SK-N-SH (cell line): Measurements from ENCODE around the gene ZNF71. TPM values are rescaled to one million over a fixed set of nuclear protein-coding genes. Genes with fewer than 3 reads are reported as not detected.

Experiments used
- CTCF ChIA-PET: fragments of 300-600, 350-600 bp; formaldehyde crosslinking; extraction: SDS; loops from one replicate; lab custom pipeline; 2021; lab: Yijun Ruan, JAX
- POLR2A ChIA-PET: fragments of 350-600 bp; sonication (Branson Sonifier 250); formaldehyde crosslinking; extraction: SDS; loops from one replicate; lab custom pipeline; 2020; ENCODE audit warnings: antibody characterized with exemption, inconsistent platforms; lab: Yijun Ruan, JAX
- DNase-seq: peaks from one replicate; pipeline ENCODE4 v3.0.0; 2012
- H2AFZ ChIP-seq: fragments of 200-600 bp; sonication (generic); 2 replicates; pipeline ENCODE4 v1.8.1; 2016; ENCODE audit warnings: antibody characterized with exemption, mild to moderate bottlenecking, low read depth
- H3F3A ChIP-seq: fragments of 200-600 bp; sonication (generic); replicated peaks from 2 replicates; pipeline ENCODE3; 2016; ENCODE audit warnings: antibody characterized with exemption, mild to moderate bottlenecking; ENCODE audit not compliant: insufficient read depth
- H3K27ac ChIP-seq, 2 experiments: fragments of 200-500 bp in 1 of 2; fragments of 200-600 bp in 1 of 2; sonication (Bioruptor generic) in 1 of 2; sonication (generic), shearing (Covaris generic) in 1 of 2; 2 replicates each; pipeline versions ENCODE4 v1.5.1 to v1.6.1; 2014 to 2016; ENCODE audit warnings: low read depth in 2 of 2, inconsistent platforms in 1 of 2, low read length in 1 of 2, mild to moderate bottlenecking in 1 of 2, mixed read lengths in 1 of 2
- H3K27me3 ChIP-seq: fragments of 200-600 bp; sonication (generic), shearing (Covaris generic); 2 replicates; pipeline ENCODE4 v1.6.1; 2016; ENCODE audit warnings: mixed run types; ENCODE audit not compliant: insufficient read depth
- H3K36me3 ChIP-seq, 2 experiments: fragments of 200-500 bp in 1 of 2; fragments of 200-600 bp in 1 of 2; sonication (Bioruptor generic) in 1 of 2; sonication (generic) in 1 of 2; replicated peaks in 1 of 2; 2 replicates each; pipeline versions ENCODE3 to v1.5.1; 2014 to 2016; ENCODE audit warnings: low read length in 1 of 2, mild to moderate bottlenecking in 1 of 2; ENCODE audit not compliant: insufficient read depth in 2 of 2, control insufficient read depth in 1 of 2
- H3K4me1 ChIP-seq, 2 experiments: fragments of 200-500 bp in 1 of 2; fragments of 200-600 bp in 1 of 2; sonication (Bioruptor generic) in 1 of 2; sonication (generic), shearing (Covaris generic) in 1 of 2; 2 replicates each; pipeline versions ENCODE4 v1.5.1 to v1.6.1; 2014 to 2016; ENCODE audit warnings: low read depth in 1 of 2, low read length in 1 of 2, mixed run types in 1 of 2; ENCODE audit not compliant: insufficient read depth in 2 of 2, control insufficient read depth in 1 of 2
- H3K4me2 ChIP-seq: fragments of 200-600 bp; sonication (generic), shearing (Covaris generic); 2 replicates; pipeline ENCODE4 v1.6.1; 2017; ENCODE audit warnings: mixed run types
- H3K4me3 ChIP-seq, 2 experiments: fragments of 200-500 bp in 1 of 2; fragments of 200-600 bp in 1 of 2; sonication (Bioruptor generic) in 1 of 2; sonication (generic), shearing (Covaris generic) in 1 of 2; 2 replicates each; pipeline versions ENCODE4 v1.5.1 to v1.8.1; 2014 to 2016; ENCODE audit warnings: low read depth in 2 of 2, inconsistent platforms in 1 of 2, low read length in 1 of 2, mild to moderate bottlenecking in 1 of 2, mixed read lengths in 1 of 2, moderate library complexity in 1 of 2
- H3K79me2 ChIP-seq: fragments of 200-600 bp; sonication (generic); 2 replicates; pipeline ENCODE4 v1.8.1; 2017; ENCODE audit warnings: mild to moderate bottlenecking; ENCODE audit not compliant: insufficient read depth
- H3K9ac ChIP-seq: fragments of 200-600 bp; sonication (generic); 2 replicates; pipeline ENCODE4 v1.6.1; 2017; ENCODE audit warnings: mixed run types
- H3K9me2 ChIP-seq: fragments of 200-600 bp; sonication (generic); 2 replicates; pipeline ENCODE4 v1.6.1; 2017; ENCODE audit warnings: mixed run types
- H3K9me3 ChIP-seq: fragments of 200-600 bp; sonication (generic); 2 replicates; pipeline ENCODE4 v1.6.1; 2017; ENCODE audit warnings: mixed run types, mild to moderate bottlenecking, moderate library complexity
- H4K20me1 ChIP-seq: fragments of 200-600 bp; sonication (generic); 2 replicates; pipeline ENCODE4 v1.6.1; 2017; ENCODE audit warnings: mild to moderate bottlenecking, mixed run types; ENCODE audit not compliant: insufficient read depth
- CHD2 ChIP-seq: fragments of 150-350 bp; IDR thresholded peaks from 2 replicates; pipeline ENCODE4 v1.6.1; 2018; ENCODE audit warnings: low read length; ENCODE audit not compliant: partially characterized antibody
- EP300 ChIP-seq, 2 experiments: IDR thresholded peaks; 2 replicates each; pipeline versions ENCODE4 v1.4.0 to v1.6.1; 2012; ENCODE audit warnings: borderline replicate concordance in 1 of 2, low read depth in 1 of 2, low read length in 1 of 2
- EZH2phosphoT487 ChIP-seq: fragments of 200-600 bp; sonication (generic); IDR thresholded peaks from 2 replicates; pipeline ENCODE4 v1.6.1; 2017; ENCODE audit warnings: low read depth, mixed run types, mild to moderate bottlenecking, antibody characterized with exemption, moderate library complexity, borderline replicate concordance
- JUND ChIP-seq: IDR thresholded peaks from 2 replicates; pipeline ENCODE4 v1.4.0; 2012
- NRF1 ChIP-seq: IDR thresholded peaks from 2 replicates; pipeline ENCODE4 v1.6.1; 2012; ENCODE audit warnings: low read depth, mild to moderate bottlenecking, low read length
- RFX5 ChIP-seq: IDR thresholded peaks from 2 replicates; pipeline ENCODE4 v1.6.1; 2012; ENCODE audit warnings: mild to moderate bottlenecking, improper control_type of control experiment, low read length
- WGBS: methylation state at CpG from one replicate; pipeline ENCODE4 v1.1.6; 2017; ENCODE audit warnings: low lambda C conversion rate; 5-methylcytosine and 5-hydroxymethylcytosine counted together
- polyA plus RNA-seq, 3 experiments: library from polyadenylated mRNA; depleted of rRNA; stranded (reverse); fragments of >200 nt; gene quantifications; 2 replicates each; pipeline ENCODE4 v1.2.3, GENCODE V29; 2012
- TF ChIP-seq, protein P1 (sequence below): IDR thresholded peaks from 2 replicates; pipeline ENCODE4 v1.4.0; 2012; ENCODE audit warnings: low read depth, borderline replicate concordance
- TF ChIP-seq, protein P2 (sequence below): IDR thresholded peaks from 2 replicates; pipeline ENCODE4 v1.4.0; 2012; ENCODE audit warnings: low read depth
- TF ChIP-seq, protein P3 (sequence below): fragments of 200-600 bp; sonication (generic); IDR thresholded peaks from 2 replicates; pipeline ENCODE4 v1.6.1; 2017; ENCODE audit warnings: antibody characterized with exemption, mild to moderate bottlenecking, moderate library complexity
- TF ChIP-seq, protein P4 (sequence below): fragments of 150-350 bp; IDR thresholded peaks from 2 replicates; pipeline ENCODE4 v1.6.1; 2017; ENCODE audit warnings: antibody characterized with exemption, low read length, low read depth, borderline replicate concordance

Gene ZNF71
- polyA plus RNA-seq, 1 of the 3 experiments (the other 2 are of a cell fraction) = 6.3 TPM

DNA sequence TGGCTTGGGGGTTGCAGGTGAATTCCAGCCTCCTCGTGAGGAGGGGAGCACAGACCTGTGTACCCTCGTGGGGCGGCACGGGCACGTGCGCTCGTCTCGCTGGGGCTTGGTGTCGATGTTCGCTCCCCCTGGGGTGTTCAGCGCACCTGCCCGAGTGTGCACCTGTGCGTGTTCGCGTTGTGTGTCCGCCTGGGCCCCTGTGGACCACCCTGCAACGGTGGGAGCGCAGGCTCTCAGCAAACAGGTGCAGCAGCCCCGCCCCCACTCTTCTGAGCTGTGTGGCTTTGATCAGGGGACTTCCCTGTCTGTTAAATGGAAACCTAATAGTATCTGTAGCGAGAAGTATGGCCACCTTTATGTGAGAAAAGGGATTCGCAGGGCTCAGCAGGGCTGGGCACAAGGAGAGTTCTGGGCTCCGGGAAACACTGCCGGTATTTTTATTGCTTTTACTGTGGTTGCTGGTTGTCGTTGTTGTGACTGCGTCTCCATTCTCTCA, 48.4 kb downstream of the ZNF71 start:
- H2AFZ ChIP-seq = no peak overlapping the region
- 13% methylated on average over 7 of the region's 25 CpGs for WGBS
- TF ChIP-seq, protein P1, sequence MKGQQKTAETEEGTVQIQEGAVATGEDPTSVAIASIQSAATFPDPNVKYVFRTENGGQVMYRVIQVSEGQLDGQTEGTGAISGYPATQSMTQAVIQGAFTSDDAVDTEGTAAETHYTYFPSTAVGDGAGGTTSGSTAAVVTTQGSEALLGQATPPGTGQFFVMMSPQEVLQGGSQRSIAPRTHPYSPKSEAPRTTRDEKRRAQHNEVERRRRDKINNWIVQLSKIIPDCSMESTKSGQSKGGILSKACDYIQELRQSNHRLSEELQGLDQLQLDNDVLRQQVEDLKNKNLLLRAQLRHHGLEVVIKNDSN = no peak
- TF ChIP-seq, protein P2, sequence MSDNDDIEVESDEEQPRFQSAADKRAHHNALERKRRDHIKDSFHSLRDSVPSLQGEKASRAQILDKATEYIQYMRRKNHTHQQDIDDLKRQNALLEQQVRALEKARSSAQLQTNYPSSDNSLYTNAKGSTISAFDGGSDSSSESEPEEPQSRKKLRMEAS = no peak
- no peak overlapping the region for H3K9ac ChIP-seq
- DNase-seq = no peak
- no peaks in the 10 kb centered on the region for H4K20me1 ChIP-seq
- no peaks in the 10 kb centered on the region for H3K9me3 ChIP-seq
- no peaks in the 10 kb centered on the region for H3K79me2 ChIP-seq
- H3K36me3 ChIP-seq = no peaks in the 10 kb centered on the region
- no peaks in the 10 kb centered on the region for H3F3A ChIP-seq
- H3K9me2 ChIP-seq = no peaks in the 10 kb centered on the region
- H3K27me3 ChIP-seq = no peaks in the 10 kb centered on the region
- ChIA-PET CTCF (no interaction called here), POLR2A (no interaction called here)
- no peak overlapping the region for H3K4me2 ChIP-seq
- no peak overlapping the region for H3K27ac ChIP-seq
- H3K4me3 ChIP-seq = no peak overlapping the region; a peak in 1 of 4 replicates
- H3K4me1 ChIP-seq = no peaks in the 10 kb centered on the region

DNA sequence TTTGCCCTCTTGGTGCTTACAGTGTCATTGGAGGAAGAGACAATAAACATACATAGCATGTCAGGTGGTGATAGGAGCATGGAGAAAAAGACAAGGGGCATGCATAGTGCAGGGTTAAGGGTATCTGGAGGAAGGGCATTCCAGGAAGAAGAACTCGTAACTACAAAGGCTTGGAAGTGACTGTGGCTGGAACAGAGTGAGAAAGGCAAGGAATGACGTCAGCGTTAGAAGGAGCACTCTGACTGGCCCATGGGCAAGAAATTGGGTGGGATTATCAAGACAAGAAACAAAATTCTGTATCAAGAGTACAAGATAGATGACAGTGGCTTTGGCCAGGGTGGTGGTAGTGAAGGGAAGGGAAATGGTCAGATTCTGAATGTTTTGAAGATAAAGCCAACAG, 59.0 kb downstream of the ZNF71 start:
- Histone ChIP-seq H2AFZ (no peak overlapping the region), H3K4me2 (no peak overlapping the region), H3K9me2 (no peaks in the 10 kb centered on the region), H3K9me3 (no peaks in the 10 kb centered on the region), H3F3A (no peaks in the 10 kb centered on the region), H3K36me3 (no peaks in the 10 kb centered on the region), H3K27me3 (no peaks in the 10 kb centered on the region), H4K20me1 (no peaks in the 10 kb centered on the region), H3K4me3 (no peak overlapping the region), H3K9ac (no peak overlapping the region), H3K27ac (no peak overlapping the region), H3K79me2 (no peaks in the 10 kb centered on the region), H3K4me1 (no peaks in the 10 kb centered on the region)
- WGBS = 25% methylated on average over 3 of the region's 3 CpGs
- POLR2A ChIA-PET = no interaction called here
- no peak for TF ChIP-seq EZH2phosphoT487
- TF ChIP-seq, protein P3, sequence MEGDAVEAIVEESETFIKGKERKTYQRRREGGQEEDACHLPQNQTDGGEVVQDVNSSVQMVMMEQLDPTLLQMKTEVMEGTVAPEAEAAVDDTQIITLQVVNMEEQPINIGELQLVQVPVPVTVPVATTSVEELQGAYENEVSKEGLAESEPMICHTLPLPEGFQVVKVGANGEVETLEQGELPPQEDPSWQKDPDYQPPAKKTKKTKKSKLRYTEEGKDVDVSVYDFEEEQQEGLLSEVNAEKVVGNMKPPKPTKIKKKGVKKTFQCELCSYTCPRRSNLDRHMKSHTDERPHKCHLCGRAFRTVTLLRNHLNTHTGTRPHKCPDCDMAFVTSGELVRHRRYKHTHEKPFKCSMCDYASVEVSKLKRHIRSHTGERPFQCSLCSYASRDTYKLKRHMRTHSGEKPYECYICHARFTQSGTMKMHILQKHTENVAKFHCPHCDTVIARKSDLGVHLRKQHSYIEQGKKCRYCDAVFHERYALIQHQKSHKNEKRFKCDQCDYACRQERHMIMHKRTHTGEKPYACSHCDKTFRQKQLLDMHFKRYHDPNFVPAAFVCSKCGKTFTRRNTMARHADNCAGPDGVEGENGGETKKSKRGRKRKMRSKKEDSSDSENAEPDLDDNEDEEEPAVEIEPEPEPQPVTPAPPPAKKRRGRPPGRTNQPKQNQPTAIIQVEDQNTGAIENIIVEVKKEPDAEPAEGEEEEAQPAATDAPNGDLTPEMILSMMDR = no peak
- no peak for TF ChIP-seq EP300 (IDR thresholded peaks at IDR 0.05; ENCODE audit: borderline replicate concordance in 1 of 2, low read depth in 1 of 2, low read length in 1 of 2)
- TF ChIP-seq, protein P4, sequence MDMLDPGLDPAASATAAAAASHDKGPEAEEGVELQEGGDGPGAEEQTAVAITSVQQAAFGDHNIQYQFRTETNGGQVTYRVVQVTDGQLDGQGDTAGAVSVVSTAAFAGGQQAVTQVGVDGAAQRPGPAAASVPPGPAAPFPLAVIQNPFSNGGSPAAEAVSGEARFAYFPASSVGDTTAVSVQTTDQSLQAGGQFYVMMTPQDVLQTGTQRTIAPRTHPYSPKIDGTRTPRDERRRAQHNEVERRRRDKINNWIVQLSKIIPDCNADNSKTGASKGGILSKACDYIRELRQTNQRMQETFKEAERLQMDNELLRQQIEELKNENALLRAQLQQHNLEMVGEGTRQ = no peak
- TF ChIP-seq NRF1 = no peak
- no peak for TF ChIP-seq JUND
- TF ChIP-seq CHD2 = no peak
- TF ChIP-seq RFX5 = no peak
- no peak for DNase-seq
- CTCF ChIA-PET = no interaction called here
